ENCODE results near the gene TJP2.

The TJP2 gene

GRCh38 chr9:69234683-69235082, 60.6 kb downstream of the TJP2 start:
- no peaks in the 10 kb centered on the region for H3K9me3 ChIP-seq (ENCODE audit: control insufficient read depth, insufficient read depth, low read length)
- H3K27me3 ChIP-seq (ENCODE audit: control insufficient read depth, insufficient read depth, low read length) = no peaks in the 10 kb centered on the region
- H3K4me3 ChIP-seq (ENCODE audit: low read depth, low read length) = no peak overlapping the region
- H3K27ac ChIP-seq (ENCODE audit: low read depth, low read length) = no peak overlapping the region
- peaks cover 58% of the 10 kb centered on the region for H3K36me3 ChIP-seq (ENCODE audit: control insufficient read depth, insufficient read depth, low read length)
- H3K9ac ChIP-seq (ENCODE audit: low read depth, low read length) = no peak overlapping the region
- H3K4me1 ChIP-seq (ENCODE audit: control insufficient read depth, insufficient read depth, low read length) = peaks cover 32% of the 10 kb centered on the region

GRCh38 chr9:69236188-69236587, 62.1 kb downstream of the TJP2 start:
- H3K4me3 ChIP-seq (ENCODE audit: low read depth, low read length) = no peak overlapping the region
- no peak overlapping the region for H3K9ac ChIP-seq (ENCODE audit: low read depth, low read length)
- H3K27ac ChIP-seq (ENCODE audit: low read depth, low read length) = no peak overlapping the region
- no peaks in the 10 kb centered on the region for H3K27me3 ChIP-seq (ENCODE audit: control insufficient read depth, insufficient read depth, low read length)
- H3K9me3 ChIP-seq (ENCODE audit: control insufficient read depth, insufficient read depth, low read length) = no peaks in the 10 kb centered on the region
- H3K4me1 ChIP-seq (ENCODE audit: control insufficient read depth, insufficient read depth, low read length) = peaks cover 19% of the 10 kb centered on the region
- peaks cover 62% of the 10 kb centered on the region for H3K36me3 ChIP-seq (ENCODE audit: control insufficient read depth, insufficient read depth, low read length)

- Histone ChIP-seq H3K36me3 (ENCODE audit: control insufficient read depth, insufficient read depth, low read length) (peaks cover 64% of the 10 kb centered on the region), H3K27me3 (ENCODE audit: control insufficient read depth, insufficient read depth, low read length) (no peaks in the 10 kb centered on the region), H3K27ac (ENCODE audit: low read depth, low read length) (no peak overlapping the region)
Measured at GRCh38 chr9:69237702-69238295, 63.7 kb downstream of the TJP2 start.

GRCh38 chr9:69243116-69243515, 69.0 kb downstream of the TJP2 start:
- Histone ChIP-seq H3K36me3 (ENCODE audit: control insufficient read depth, insufficient read depth, low read length) (peaks cover 62% of the 10 kb centered on the region), H3K9me3 (ENCODE audit: control insufficient read depth, insufficient read depth, low read length) (no peaks in the 10 kb centered on the region), H3K27me3 (ENCODE audit: control insufficient read depth, insufficient read depth, low read length) (no peaks in the 10 kb centered on the region), H3K4me1 (ENCODE audit: control insufficient read depth, insufficient read depth, low read length) (no peaks in the 10 kb centered on the region), H3K9ac (ENCODE audit: low read depth, low read length) (no peak overlapping the region), H3K27ac (ENCODE audit: low read depth, low read length) (no peak overlapping the region), H3K4me3 (ENCODE audit: low read depth, low read length) (no peak overlapping the region)

More at GRCh38 chr9:69237702-69238295, 63.7 kb downstream of the TJP2 start:
- peaks cover 3% of the 10 kb centered on the region for H3K4me1 ChIP-seq (ENCODE audit: control insufficient read depth, insufficient read depth, low read length)
- H3K9ac ChIP-seq (ENCODE audit: low read depth, low read length) = no peak overlapping the region
- no peak overlapping the region for H3K4me3 ChIP-seq (ENCODE audit: low read depth, low read length)
- no peaks in the 10 kb centered on the region for H3K9me3 ChIP-seq (ENCODE audit: control insufficient read depth, insufficient read depth, low read length)

- no peak overlapping the region for H3K27ac ChIP-seq (ENCODE audit: low read depth, low read length)
- no peaks in the 10 kb centered on the region for H3K9me3 ChIP-seq (ENCODE audit: control insufficient read depth, insufficient read depth, low read length)
- no peaks in the 10 kb centered on the region for H3K4me1 ChIP-seq (ENCODE audit: control insufficient read depth, insufficient read depth, low read length)
- H3K27me3 ChIP-seq (ENCODE audit: control insufficient read depth, insufficient read depth, low read length) = no peaks in the 10 kb centered on the region
- H3K9ac ChIP-seq (ENCODE audit: low read depth, low read length) = no peak overlapping the region
- H3K36me3 ChIP-seq (ENCODE audit: control insufficient read depth, insufficient read depth, low read length) = peaks cover 65% of the 10 kb centered on the region
- H3K4me3 ChIP-seq (ENCODE audit: low read depth, low read length) = no peak overlapping the region
Measured at GRCh38 chr9:69246629-69247028, 72.6 kb downstream of the TJP2 start.

- Histone ChIP-seq H3K27me3 (ENCODE audit: control insufficient read depth, insufficient read depth, low read length) (no peaks in the 10 kb centered on the region), H3K4me1 (ENCODE audit: control insufficient read depth, insufficient read depth, low read length) (no peaks in the 10 kb centered on the region), H3K9me3 (ENCODE audit: control insufficient read depth, insufficient read depth, low read length) (no peaks in the 10 kb centered on the region), H3K4me3 (ENCODE audit: low read depth, low read length) (no peak overlapping the region), H3K9ac (ENCODE audit: low read depth, low read length) (no peak overlapping the region), H3K27ac (ENCODE audit: low read depth, low read length) (no peak overlapping the region), H3K36me3 (ENCODE audit: control insufficient read depth, insufficient read depth, low read length) (peaks cover 78% of the 10 kb centered on the region)
Measured at GRCh38 chr9:69248005-69248404, 73.9 kb downstream of the TJP2 start.

GRCh38 chr9:69249337-69249736, 75.3 kb downstream of the TJP2 start:
- Histone ChIP-seq H3K27me3 (ENCODE audit: control insufficient read depth, insufficient read depth, low read length) (no peaks in the 10 kb centered on the region), H3K4me1 (ENCODE audit: control insufficient read depth, insufficient read depth, low read length) (no peaks in the 10 kb centered on the region), H3K9ac (ENCODE audit: low read depth, low read length) (no peak overlapping the region), H3K36me3 (ENCODE audit: control insufficient read depth, insufficient read depth, low read length) (peaks cover 91% of the 10 kb centered on the region), H3K4me3 (ENCODE audit: low read depth, low read length) (no peak overlapping the region), H3K9me3 (ENCODE audit: control insufficient read depth, insufficient read depth, low read length) (no peaks in the 10 kb centered on the region), H3K27ac (ENCODE audit: low read depth, low read length) (no peak overlapping the region)

- Histone ChIP-seq H3K27ac (ENCODE audit: low read depth, low read length) (no peak overlapping the region), H3K36me3 (ENCODE audit: control insufficient read depth, insufficient read depth, low read length) (peaks cover 96% of the 10 kb centered on the region), H3K9ac (ENCODE audit: low read depth, low read length) (no peak overlapping the region), H3K4me1 (ENCODE audit: control insufficient read depth, insufficient read depth, low read length) (no peaks in the 10 kb centered on the region), H3K27me3 (ENCODE audit: control insufficient read depth, insufficient read depth, low read length) (no peaks in the 10 kb centered on the region), H3K9me3 (ENCODE audit: control insufficient read depth, insufficient read depth, low read length) (no peaks in the 10 kb centered on the region), H3K4me3 (ENCODE audit: low read depth, low read length) (no peak overlapping the region)
Measured at GRCh38 chr9:69250681-69251080, 76.6 kb downstream of the TJP2 start.

GRCh38 chr9:69252436-69252835, 78.4 kb downstream of the TJP2 start:
- H3K36me3 ChIP-seq (ENCODE audit: control insufficient read depth, insufficient read depth, low read length) = peaks cover 92% of the 10 kb centered on the region
- H3K27ac ChIP-seq (ENCODE audit: low read depth, low read length) = no peak overlapping the region
- no peak overlapping the region for H3K4me3 ChIP-seq (ENCODE audit: low read depth, low read length)
- no peaks in the 10 kb centered on the region for H3K27me3 ChIP-seq (ENCODE audit: control insufficient read depth, insufficient read depth, low read length)
- H3K9me3 ChIP-seq (ENCODE audit: control insufficient read depth, insufficient read depth, low read length) = no peaks in the 10 kb centered on the region
- no peaks in the 10 kb centered on the region for H3K4me1 ChIP-seq (ENCODE audit: control insufficient read depth, insufficient read depth, low read length)
- no peak overlapping the region for H3K9ac ChIP-seq (ENCODE audit: low read depth, low read length)

- no peaks in the 10 kb centered on the region for H3K27me3 ChIP-seq (ENCODE audit: control insufficient read depth, insufficient read depth, low read length)
- no peak overlapping the region for H3K9ac ChIP-seq (ENCODE audit: low read depth, low read length)
- H3K27ac ChIP-seq (ENCODE audit: low read depth, low read length) = no peak overlapping the region
- H3K36me3 ChIP-seq (ENCODE audit: control insufficient read depth, insufficient read depth, low read length) = peaks cover 87% of the 10 kb centered on the region
- H3K4me1 ChIP-seq (ENCODE audit: control insufficient read depth, insufficient read depth, low read length) = no peaks in the 10 kb centered on the region
- H3K4me3 ChIP-seq (ENCODE audit: low read depth, low read length) = no peak overlapping the region
- no peaks in the 10 kb centered on the region for H3K9me3 ChIP-seq (ENCODE audit: control insufficient read depth, insufficient read depth, low read length)
Measured at GRCh38 chr9:69253057-69253456, 79.0 kb downstream of the TJP2 start.

GRCh38 chr9:69254223-69254622, 80.1 kb downstream of the TJP2 start:
- Histone ChIP-seq H3K9me3 (ENCODE audit: control insufficient read depth, insufficient read depth, low read length) (no peaks in the 10 kb centered on the region), H3K27ac (ENCODE audit: low read depth, low read length) (no peak overlapping the region), H3K4me1 (ENCODE audit: control insufficient read depth, insufficient read depth, low read length) (no peaks in the 10 kb centered on the region), H3K36me3 (ENCODE audit: control insufficient read depth, insufficient read depth, low read length) (peaks cover 75% of the 10 kb centered on the region), H3K9ac (ENCODE audit: low read depth, low read length) (no peak overlapping the region), H3K4me3 (ENCODE audit: low read depth, low read length) (no peak overlapping the region), H3K27me3 (ENCODE audit: control insufficient read depth, insufficient read depth, low read length) (no peaks in the 10 kb centered on the region)

All from HUES48 (cell line).